OCI-LY7 (cell line): ENCODE data around the gene PDCD2. TPM values are rescaled to one million over a fixed set of nuclear protein-coding genes. Genes with fewer than 3 reads are reported as not detected.

Source experiments
- BruUV-seq: library from RNA; stranded (reverse); fragments of 400-500 nt; replicated peaks from 2 replicates; lab custom pipeline; 2021; lab: Mats Ljungman, UMichigan
- CTCF ChIA-PET: fragments of 300-600 bp; sonication (Branson Sonifier 250); formaldehyde crosslinking; loops from one replicate; lab custom pipeline; 2022; ENCODE audit warnings: antibody characterized with exemption; ENCODE audit not compliant: unreplicated experiment; lab: Charles Lee
- POLR2A ChIA-PET: fragments of 300-600 bp; sonication (Branson Sonifier 250); formaldehyde crosslinking; loops from one replicate; lab custom pipeline; 2022; ENCODE audit warnings: antibody characterized with exemption; lab: Charles Lee
- DNase-seq: peaks from one replicate; pipeline ENCODE4 v3.0.0-alpha.2; 2015; ENCODE audit warnings: low spot score
- H2AFZ ChIP-seq: fragments of 200-600 bp; sonication (generic), shearing (Covaris generic); 2 replicates; pipeline ENCODE4 v1.6.1; 2014; ENCODE audit warnings: mild to moderate bottlenecking, antibody characterized with exemption, low read length, moderate library complexity
- H3K27ac ChIP-seq: fragments of 200-600 bp; sonication (generic); 2 replicates; pipeline ENCODE4 v1.5.1; 2014; ENCODE audit warnings: mixed run types, low read depth, mild to moderate bottlenecking, moderate library complexity, low read length, inconsistent platforms; ENCODE audit not compliant: poor library complexity, severe bottlenecking
- H3K36me3 ChIP-seq: fragments of 200-600 bp; sonication (generic); 2 replicates; pipeline ENCODE4 v1.6.1; 2014; ENCODE audit warnings: mild to moderate bottlenecking, antibody characterized with exemption, low read length, moderate library complexity, mixed read lengths; ENCODE audit not compliant: insufficient read depth
- H3K4me1 ChIP-seq: fragments of 200-600 bp; sonication (generic); 2 replicates; pipeline ENCODE4 v1.5.1; 2014; ENCODE audit warnings: mild to moderate bottlenecking, low read length; ENCODE audit not compliant: insufficient read depth, poor library complexity, severe bottlenecking
- H3K4me2 ChIP-seq: fragments of 200-600 bp; sonication (generic); 2 replicates; pipeline ENCODE4 v1.6.1; 2014; ENCODE audit warnings: mild to moderate bottlenecking, low read length
- H3K4me3 ChIP-seq: fragments of 200-600 bp; sonication (generic); 2 replicates; pipeline ENCODE4 v1.5.1; 2014; ENCODE audit warnings: mild to moderate bottlenecking, low read depth, low read length; ENCODE audit not compliant: poor library complexity, severe bottlenecking
- H3K79me2 ChIP-seq: fragments of 200-600 bp; sonication (generic); 2 replicates; pipeline ENCODE4 v1.6.1; 2016; ENCODE audit warnings: low read depth, mild to moderate bottlenecking, low read length, moderate library complexity, mixed read lengths; ENCODE audit not compliant: insufficient read depth
- H3K9me2 ChIP-seq: fragments of 200-600 bp; sonication (generic); 2 replicates; pipeline ENCODE4 v1.6.1; 2016; ENCODE audit warnings: mild to moderate bottlenecking, low read length, mixed read lengths; ENCODE audit not compliant: insufficient read depth
- H3K9me3 ChIP-seq: fragments of 200-600 bp; sonication (generic); 2 replicates; pipeline ENCODE4 v1.6.1; 2014; ENCODE audit warnings: mild to moderate bottlenecking, mixed run types, low read length, mixed read lengths
- H4K20me1 ChIP-seq: fragments of 200-600 bp; sonication (generic); 2 replicates; pipeline ENCODE4 v1.6.1; 2014; ENCODE audit warnings: mild to moderate bottlenecking, antibody characterized with exemption, low read length, moderate library complexity, mixed read lengths; ENCODE audit not compliant: insufficient read depth
- EZH2phosphoT487 ChIP-seq: fragments of 200-600 bp; sonication (generic); IDR thresholded peaks from 2 replicates; pipeline ENCODE4 v1.6.1; 2018; ENCODE audit warnings: low read depth, borderline replicate concordance, mild to moderate bottlenecking, mixed run types, antibody characterized with exemption, low read length, moderate library complexity, mixed read lengths
- intact Hi-C: fragments of 100-400 bp; cut with micrococcal nuclease; formaldehyde crosslinking; loops from one replicate; pipeline ENCODE4 v1.10.0; 2022; ENCODE audit not compliant: unreplicated experiment
- total RNA-seq, 2 experiments: library from RNA; depleted of rRNA in 1 of 2; stranded (reverse); fragments of >200 nt in 1 of 2; shearing (Covaris generic) in 1 of 2; gene quantifications; 2 replicates each; pipeline ENCODE4 v1.2.3, GENCODE V29; 2014 to 2022
- TF ChIP-seq, protein P1 (sequence below): fragments of 200-600 bp; sonication (generic); conservative IDR thresholded peaks from 2 replicates; pipeline ENCODE4 v1.5.1; 2014; ENCODE audit warnings: mild to moderate bottlenecking, antibody characterized with exemption, low read length, moderate library complexity, mixed read lengths

The PDCD2 gene
- total RNA-seq, 2 experiments from 2014 or later = 92.8 to 115 TPM

DNA sequence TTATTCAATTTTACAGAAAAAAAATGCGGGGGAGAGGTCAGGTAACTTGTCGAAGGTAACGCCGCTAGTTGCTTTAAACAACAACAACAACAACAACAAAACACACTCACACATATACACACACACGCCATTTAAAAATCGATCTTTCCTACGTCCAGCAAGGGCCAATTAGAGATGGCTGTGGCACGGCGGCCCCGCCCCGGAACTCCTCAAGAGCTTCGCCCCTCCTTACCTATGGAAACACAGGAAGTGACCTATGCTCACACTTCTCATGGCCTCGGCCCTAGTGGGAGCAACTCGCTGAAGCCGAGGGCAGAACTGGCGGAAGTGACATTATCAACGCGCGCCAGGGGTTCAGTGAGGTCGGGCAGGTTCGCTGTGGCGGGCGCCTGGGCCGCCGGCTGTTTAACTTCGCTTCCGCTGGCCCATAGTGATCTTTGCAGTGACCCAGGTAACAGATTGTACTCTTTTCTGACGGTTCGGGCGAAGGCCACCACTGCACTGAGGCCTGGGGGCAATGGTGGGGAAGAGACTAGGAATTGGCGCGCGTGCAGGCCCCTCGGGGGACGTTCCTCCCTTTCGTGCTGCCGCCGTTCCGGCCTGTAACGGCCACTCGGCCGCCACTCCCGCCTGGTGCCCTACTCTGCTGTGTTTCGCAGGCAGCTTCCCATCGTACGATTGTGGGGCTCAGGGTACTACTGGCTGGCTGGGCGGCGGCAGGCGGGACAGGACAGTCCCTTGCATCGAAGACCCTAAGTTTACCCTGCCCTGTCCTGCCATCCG is 30.2 kb downstream of the PDCD2 start, which contains the start of gene TBP:
Gene TBP, plus strand, starts transcription at position 357 of the 783 bp plus-strand sequence. CDS start 2,661 bp downstream, outside the sequence.
- Histone ChIP-seq H3K4me3 (peak within 1 kb of the TSS; percentile 100), H3K4me2 (peak within 1 kb of the TSS; percentile 96), H3K79me2 (peaks cover 91% of the 10 kb centered on the region), H2AFZ (peak within 1 kb of the TSS; percentile 99), H3K36me3 (peaks cover 53% of the 10 kb centered on the region), H3K9me2 (no peaks in the 10 kb centered on the region), H4K20me1 (peaks cover 37% of the 10 kb centered on the region), H3K4me1 (peaks cover 38% of the 10 kb centered on the region), H3K9me3 (no peaks in the 10 kb centered on the region), H3K27ac (peak within 1 kb of the TSS; percentile 81)
- CTCF ChIA-PET = interaction anchor here (1.0 kb wide), 1 partner anchor 805 kb away, joined by 3 read pairs; no protein-coding TSS in a partner anchor
- POLR2A ChIA-PET = interaction anchor here (0.8 to 3.1 kb wide), 6 partner anchors 13 to 803 kb away, joined by 3 to 13 read pairs (median 4); partner anchors contain the start of genes DYNLT2, ERMARD and PDCD2
- no peak for TF ChIP-seq EZH2phosphoT487
- TF ChIP-seq, protein P1, sequence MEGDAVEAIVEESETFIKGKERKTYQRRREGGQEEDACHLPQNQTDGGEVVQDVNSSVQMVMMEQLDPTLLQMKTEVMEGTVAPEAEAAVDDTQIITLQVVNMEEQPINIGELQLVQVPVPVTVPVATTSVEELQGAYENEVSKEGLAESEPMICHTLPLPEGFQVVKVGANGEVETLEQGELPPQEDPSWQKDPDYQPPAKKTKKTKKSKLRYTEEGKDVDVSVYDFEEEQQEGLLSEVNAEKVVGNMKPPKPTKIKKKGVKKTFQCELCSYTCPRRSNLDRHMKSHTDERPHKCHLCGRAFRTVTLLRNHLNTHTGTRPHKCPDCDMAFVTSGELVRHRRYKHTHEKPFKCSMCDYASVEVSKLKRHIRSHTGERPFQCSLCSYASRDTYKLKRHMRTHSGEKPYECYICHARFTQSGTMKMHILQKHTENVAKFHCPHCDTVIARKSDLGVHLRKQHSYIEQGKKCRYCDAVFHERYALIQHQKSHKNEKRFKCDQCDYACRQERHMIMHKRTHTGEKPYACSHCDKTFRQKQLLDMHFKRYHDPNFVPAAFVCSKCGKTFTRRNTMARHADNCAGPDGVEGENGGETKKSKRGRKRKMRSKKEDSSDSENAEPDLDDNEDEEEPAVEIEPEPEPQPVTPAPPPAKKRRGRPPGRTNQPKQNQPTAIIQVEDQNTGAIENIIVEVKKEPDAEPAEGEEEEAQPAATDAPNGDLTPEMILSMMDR = no peak
- intact Hi-C loops = loop anchor here (1.0 to 10.0 kb wide), 3 partner anchors 30 to 852 kb away; partner anchors contain the start of genes C6orf120, FAM120B, PDCD2 and WDR27
- BruUV-seq = TSS peak; percentile 71
- peak; percentile 98 for DNase-seq

- peak overlapping the region; percentile 96 for H3K4me2 ChIP-seq
- H3K9me3 ChIP-seq = no peaks in the 10 kb centered on the region
- no peak for TF ChIP-seq EZH2phosphoT487
- TF ChIP-seq, protein P1 = no peak
- intact Hi-C loops = loop anchor here (1.0 to 10.0 kb wide), 4 partner anchors 31 to 851 kb away; partner anchors contain the start of genes C6orf120, DYNLT2, ERMARD and FAM120B
- peaks cover 53% of the 10 kb centered on the region for H3K36me3 ChIP-seq
- H4K20me1 ChIP-seq = peaks cover 42% of the 10 kb centered on the region
- ChIA-PET CTCF (interaction anchor here (1.0 kb wide), 1 partner anchor 804 kb away, joined by 3 read pairs; no protein-coding TSS in a partner anchor), POLR2A (interaction anchor here (0.8 to 3.1 kb wide), 8 partner anchors 12 to 803 kb away, joined by 3 to 13 read pairs (median 4); partner anchors contain the start of genes DYNLT2, ERMARD and PDCD2)
- peaks cover 38% of the 10 kb centered on the region for H3K4me1 ChIP-seq
- no peak for DNase-seq
- no TSS peak for BruUV-seq
- peaks cover 91% of the 10 kb centered on the region for H3K79me2 ChIP-seq
- peak overlapping the region; percentile 100 for H3K4me3 ChIP-seq
- H3K27ac ChIP-seq = peak overlapping the region; percentile 81
- peak overlapping the region; percentile 99 for H2AFZ ChIP-seq
- no peaks in the 10 kb centered on the region for H3K9me2 ChIP-seq
Observed at GRCh38 chr6:170553534-170554012, 30.9 kb downstream of the PDCD2 start.
